ENCODE data around the gene CACNB1.

CACNB1 gene

GRCh38 chr17:39219647-39220154 lies 22.2 kb upstream of the CACNB1 start:
- Histone ChIP-seq H3K4me3 (ENCODE audit: low read length) (no peak overlapping the region), H4K20me1 (ENCODE audit: insufficient read depth, low read length) (no peaks in the 10 kb centered on the region), H3K9me2 (replicated peaks; ENCODE audit: insufficient read depth, low read length) (no peaks in the 10 kb centered on the region), H3K27ac (ENCODE audit: low read length) (no peak overlapping the region), H3K4me1 (ENCODE audit: low read length) (no peaks in the 10 kb centered on the region), H3K4me2 (ENCODE audit: low read depth, low read length) (no peak overlapping the region), H2AFZ (ENCODE audit: low read length) (no peak overlapping the region), H3K9ac (ENCODE audit: low read length) (no peak overlapping the region), H3K36me3 (replicated peaks; ENCODE audit: insufficient read depth, low read length) (no peaks in the 10 kb centered on the region), H3K79me2 (ENCODE audit: low read length) (no peaks in the 10 kb centered on the region), H3K9me3 (replicated peaks; ENCODE audit: insufficient read depth, low read length) (no peaks in the 10 kb centered on the region), H3F3A (ENCODE audit: insufficient read depth, low read length) (no peaks in the 10 kb centered on the region), H3K27me3 (replicated peaks; ENCODE audit: insufficient read depth, low read length) (peaks cover 43% of the 10 kb centered on the region)
- no peak for DNase-seq
- no peak for TF ChIP-seq CTCF (IDR thresholded peaks at IDR 0.05; ENCODE audit: low read length)
- TF ChIP-seq EZH2 (optimal IDR thresholded peaks at IDR 0.05; ENCODE audit: low read depth, low read length): no peak
- no peak for TF ChIP-seq EZH2phosphoT487 (IDR thresholded peaks at IDR 0.05; ENCODE audit: low read length)

GRCh38 chr17:39218906-39219305 lies 21.4 kb upstream of the CACNB1 start:
- H3K27me3 ChIP-seq (replicated peaks; ENCODE audit: insufficient read depth, low read length): peaks cover 35% of the 10 kb centered on the region
- no peaks in the 10 kb centered on the region for H3K36me3 ChIP-seq (replicated peaks; ENCODE audit: insufficient read depth, low read length)
- no peaks in the 10 kb centered on the region for H3K9me3 ChIP-seq (replicated peaks; ENCODE audit: insufficient read depth, low read length)
- H3K9me2 ChIP-seq (replicated peaks; ENCODE audit: insufficient read depth, low read length): no peaks in the 10 kb centered on the region
- no peak overlapping the region for H3K9ac ChIP-seq (ENCODE audit: low read length)
- H3K79me2 ChIP-seq (ENCODE audit: low read length): no peaks in the 10 kb centered on the region
- no peak overlapping the region for H3K4me2 ChIP-seq (ENCODE audit: low read depth, low read length)
- no peak overlapping the region for H3K4me3 ChIP-seq (ENCODE audit: low read length)
- H2AFZ ChIP-seq (ENCODE audit: low read length): no peak overlapping the region
- DNase-seq: no peak
- no peaks in the 10 kb centered on the region for H3K4me1 ChIP-seq (ENCODE audit: low read length)
- no peaks in the 10 kb centered on the region for H4K20me1 ChIP-seq (ENCODE audit: insufficient read depth, low read length)
- H3K27ac ChIP-seq (ENCODE audit: low read length): no peak overlapping the region
- TF ChIP-seq EZH2 (optimal IDR thresholded peaks at IDR 0.05; ENCODE audit: low read depth, low read length): no peak
- no peak for TF ChIP-seq EZH2phosphoT487 (IDR thresholded peaks at IDR 0.05; ENCODE audit: low read length)
- TF ChIP-seq CTCF (IDR thresholded peaks at IDR 0.05; ENCODE audit: low read length): no peak
- no peaks in the 10 kb centered on the region for H3F3A ChIP-seq (ENCODE audit: insufficient read depth, low read length)

- DNase-seq: no peak
- H3K9me2 ChIP-seq (replicated peaks; ENCODE audit: insufficient read depth, low read length): no peaks in the 10 kb centered on the region
Observed at GRCh38 chr17:39217734-39218369, 20.4 kb upstream of the CACNB1 start.

More at GRCh38 chr17:39217734-39218369, 20.4 kb upstream of the CACNB1 start:
- no peaks in the 10 kb centered on the region for H3F3A ChIP-seq (ENCODE audit: insufficient read depth, low read length)
- H3K9ac ChIP-seq (ENCODE audit: low read length): no peak overlapping the region
- no peak overlapping the region for H3K4me2 ChIP-seq (ENCODE audit: low read depth, low read length)
- H3K27me3 ChIP-seq (replicated peaks; ENCODE audit: insufficient read depth, low read length): peaks cover 25% of the 10 kb centered on the region
- no peak overlapping the region for H2AFZ ChIP-seq (ENCODE audit: low read length)
- no peaks in the 10 kb centered on the region for H3K79me2 ChIP-seq (ENCODE audit: low read length)
- H3K9me3 ChIP-seq (replicated peaks; ENCODE audit: insufficient read depth, low read length): no peaks in the 10 kb centered on the region
- H3K4me1 ChIP-seq (ENCODE audit: low read length): no peaks in the 10 kb centered on the region
- no peaks in the 10 kb centered on the region for H3K36me3 ChIP-seq (replicated peaks; ENCODE audit: insufficient read depth, low read length)
- TF ChIP-seq CTCF (IDR thresholded peaks at IDR 0.05; ENCODE audit: low read length): no peak
- TF ChIP-seq EZH2phosphoT487 (IDR thresholded peaks at IDR 0.05; ENCODE audit: low read length): no peak
- TF ChIP-seq EZH2 (optimal IDR thresholded peaks at IDR 0.05; ENCODE audit: low read depth, low read length): no peak
- H3K4me3 ChIP-seq (ENCODE audit: low read length): no peak overlapping the region
- no peaks in the 10 kb centered on the region for H4K20me1 ChIP-seq (ENCODE audit: insufficient read depth, low read length)
- H3K27ac ChIP-seq (ENCODE audit: low read length): no peak overlapping the region
